Measurements from ENCODE around the gene GAB4.
"Not testable (repeated sequence)": the region's sequence is repeated elsewhere in the genome, so short reads cannot be mapped to it uniquely, and the experiment has no call there.

The GAB4 gene, protein sequence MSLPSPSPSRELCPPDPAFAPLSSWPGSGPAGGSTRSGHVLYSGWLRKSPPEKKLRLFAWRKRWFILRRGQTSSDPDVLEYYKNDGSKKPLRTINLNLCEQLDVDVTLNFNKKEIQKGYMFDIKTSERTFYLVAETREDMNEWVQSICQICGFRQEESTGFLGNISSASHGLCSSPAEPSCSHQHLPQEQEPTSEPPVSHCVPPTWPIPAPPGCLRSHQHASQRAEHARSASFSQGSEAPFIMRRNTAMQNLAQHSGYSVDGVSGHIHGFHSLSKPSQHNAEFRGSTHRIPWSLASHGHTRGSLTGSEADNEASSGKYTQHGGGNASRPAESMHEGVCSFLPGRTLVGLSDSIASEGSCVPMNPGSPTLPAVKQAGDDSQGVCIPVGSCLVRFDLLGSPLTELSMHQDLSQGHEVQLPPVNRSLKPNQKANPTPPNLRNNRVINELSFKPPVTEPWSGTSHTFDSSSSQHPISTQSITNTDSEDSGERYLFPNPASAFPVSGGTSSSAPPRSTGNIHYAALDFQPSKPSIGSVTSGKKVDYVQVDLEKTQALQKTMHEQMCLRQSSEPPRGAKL

GRCh38 chr22:17007852-17008731 is at the start of gene GAB4:
Gene GAB4 (minus strand): TSS chr22:17008222. CDS start chr22:17008114, 108 bp downstream.
- DNase-seq (ENCODE audit: low spot score), result no peak

DNA sequence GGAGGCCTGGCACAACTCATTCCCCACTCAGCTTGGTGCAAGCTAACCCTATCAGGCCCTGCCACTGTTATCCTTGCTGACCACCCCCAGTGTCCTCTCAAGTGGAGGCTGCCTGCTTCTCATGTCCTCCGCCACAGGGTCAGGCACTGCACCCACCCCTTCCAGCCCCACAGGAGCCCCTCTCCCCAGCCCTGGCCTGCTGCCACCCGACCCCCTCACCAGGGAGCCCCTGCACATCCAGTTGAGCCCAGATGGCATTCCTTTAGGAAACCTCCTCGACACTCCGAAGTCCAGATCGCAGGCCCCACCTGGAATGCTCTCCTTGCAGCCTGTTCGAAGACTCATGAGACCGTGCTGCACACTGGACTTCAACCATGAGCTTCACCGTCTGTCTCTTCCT is 48.8 kb upstream of the GAB4 start:
- DNase-seq (ENCODE audit: low spot score), result no peak

DNA sequence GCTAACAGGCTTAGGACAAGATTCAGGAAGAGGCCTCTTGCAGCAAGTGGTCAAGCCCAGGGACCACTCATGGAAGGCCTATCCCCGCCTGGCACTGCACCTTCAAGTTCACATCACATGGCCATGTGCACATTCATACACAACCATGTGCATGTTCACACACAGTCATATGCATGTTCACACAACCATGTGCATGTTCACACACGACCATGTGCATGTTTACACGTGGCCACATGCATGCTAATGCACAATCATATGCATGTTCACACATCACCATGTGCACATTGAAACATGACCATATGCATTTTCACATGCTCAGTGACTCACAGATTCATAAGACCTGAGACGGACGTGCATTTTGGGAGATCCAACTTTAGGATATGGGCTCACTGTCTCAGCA is 48.0 kb upstream of the GAB4 start:
- DNase-seq (ENCODE audit: low spot score), result no peak

DNA sequence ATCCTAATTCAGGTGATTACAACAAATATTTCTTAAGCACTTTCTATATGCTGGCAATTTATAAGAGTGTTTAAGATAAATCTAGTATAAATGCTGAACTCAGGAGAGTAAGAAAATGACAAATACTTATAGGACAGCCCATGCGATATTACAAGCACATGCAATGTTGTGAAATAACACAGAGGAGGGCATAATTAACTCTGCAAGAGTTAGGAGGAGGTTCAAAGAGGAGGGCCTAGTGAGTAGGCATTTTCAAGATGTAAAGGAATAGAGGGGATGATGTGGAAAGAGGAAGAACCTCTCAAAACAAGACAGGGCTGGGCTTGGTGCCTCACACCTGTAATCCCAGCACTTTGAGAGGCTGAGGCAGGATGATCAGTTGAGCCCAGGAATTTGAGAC is 39.6 kb upstream of the GAB4 start:
- DNase-seq (ENCODE audit: low spot score), result no peak

GRCh38 chr22:17046566-17047348 is 38.7 kb upstream of the GAB4 start:
- no peak for DNase-seq (ENCODE audit: low spot score)

DNA sequence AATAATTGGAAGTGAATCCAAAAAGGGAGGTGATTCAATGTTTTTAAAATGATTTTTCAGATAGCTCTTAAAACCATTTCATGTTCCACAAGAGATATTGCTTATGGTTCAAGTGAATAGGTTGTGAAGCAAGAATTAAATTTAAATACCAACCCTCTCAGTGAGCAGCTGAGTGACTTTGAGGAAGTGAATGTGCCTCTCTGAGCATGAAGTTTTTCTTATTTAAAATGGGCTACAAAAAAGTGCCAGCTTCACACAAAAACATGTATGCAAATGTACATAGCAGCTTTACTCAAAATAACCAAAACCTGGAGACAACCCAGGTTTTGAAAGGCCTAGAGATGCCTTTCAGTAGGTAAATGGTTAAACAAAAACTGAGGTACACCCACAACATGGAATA is 35.5 kb upstream of the GAB4 start:
- no peak for DNase-seq (ENCODE audit: low spot score)

DNA sequence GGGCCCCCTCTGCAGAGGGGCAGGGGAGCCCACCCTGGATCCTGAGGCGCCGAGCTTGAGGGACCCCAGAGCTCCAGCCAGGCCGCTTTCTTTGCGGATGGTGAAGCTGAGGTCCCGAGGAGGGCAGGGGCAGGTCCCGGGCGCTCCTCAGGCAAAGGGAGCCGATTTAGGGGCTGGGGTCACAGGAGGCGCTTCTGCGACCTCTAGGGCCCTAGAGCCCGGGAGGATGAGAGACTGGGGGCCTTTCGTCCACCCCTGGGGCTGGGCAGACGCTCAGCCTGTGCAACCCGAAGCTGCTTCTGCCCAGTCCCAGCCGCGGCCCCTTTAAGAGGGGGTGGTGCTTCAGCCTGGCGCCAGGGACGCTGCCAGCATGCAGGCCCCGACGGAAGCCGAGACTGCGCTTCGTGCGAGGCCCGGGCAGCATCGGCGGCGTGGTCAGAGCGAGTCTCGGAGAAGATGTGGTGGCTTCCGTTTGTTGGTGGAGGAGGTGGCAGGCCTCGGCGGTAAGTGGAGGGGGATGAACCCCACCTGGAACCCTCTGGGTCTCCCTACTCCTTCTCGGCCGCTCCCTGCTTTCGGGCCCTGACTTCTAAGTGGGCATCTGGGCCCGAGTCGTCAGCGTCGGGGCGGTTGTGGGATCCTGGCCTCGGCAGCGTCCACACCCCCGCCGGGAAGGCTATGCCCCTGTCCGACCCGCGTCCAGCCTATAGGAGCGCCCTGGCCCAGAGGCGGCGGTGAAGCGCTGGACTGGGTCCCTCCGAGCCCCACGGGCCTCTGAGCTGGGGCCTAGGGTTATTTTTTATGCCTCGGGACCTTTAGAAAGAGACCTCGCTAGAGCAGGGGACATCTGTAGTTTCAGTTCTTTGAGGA is 29.1 kb upstream of the GAB4 start:
- DNase-seq (ENCODE audit: low spot score), result not testable (repeated sequence)

GRCh38 chr22:17035976-17036841 is 28.2 kb upstream of the GAB4 start:
- DNase-seq (ENCODE audit: low spot score), result not testable (repeated sequence)

DNA sequence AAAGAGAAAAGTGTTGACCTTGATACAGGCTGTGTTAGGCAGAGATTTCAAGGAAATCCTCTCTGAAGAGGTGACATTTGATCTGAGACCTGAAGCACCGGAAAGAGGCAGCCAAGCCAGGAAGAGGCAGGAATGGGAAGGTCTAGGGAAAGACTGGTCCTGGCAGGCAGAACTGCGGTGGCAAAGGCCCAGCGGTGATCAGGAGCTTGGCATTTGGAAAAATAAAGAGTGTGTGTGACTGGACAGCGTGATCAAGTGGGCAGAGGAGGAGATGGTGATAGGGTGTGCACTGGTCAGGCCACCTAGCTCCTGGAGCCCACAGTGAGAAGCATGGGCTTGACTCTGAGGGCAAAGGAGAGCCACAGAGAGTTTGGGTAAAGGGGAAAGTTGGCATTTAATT is 27.2 kb upstream of the GAB4 start:
- no peak for DNase-seq (ENCODE audit: low spot score)

DNA sequence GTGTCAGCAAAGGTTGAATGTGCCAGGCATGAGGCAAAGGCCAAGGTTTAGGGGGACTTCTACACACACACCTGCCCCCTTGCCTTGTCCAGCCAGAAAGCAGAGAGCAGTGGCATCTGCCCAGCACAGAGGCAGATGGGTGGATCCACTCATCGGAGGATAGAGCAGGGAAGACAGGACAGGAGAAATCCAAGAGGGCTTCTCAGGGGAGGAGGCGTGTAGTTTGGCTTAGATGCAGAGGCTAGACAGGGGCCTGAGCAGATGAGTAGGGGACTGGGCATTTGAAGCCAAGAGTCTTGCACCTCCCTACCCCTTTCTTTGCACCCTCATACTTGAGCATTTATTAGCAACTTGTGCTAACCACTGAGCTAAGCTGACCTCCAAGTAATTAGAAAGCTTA is 26.5 kb upstream of the GAB4 start:
- DNase-seq (ENCODE audit: low spot score), result not testable (repeated sequence)

GRCh38 chr22:17032277-17032676 is 24.3 kb upstream of the GAB4 start:
- DNase-seq (ENCODE audit: low spot score), result not testable (repeated sequence)

GRCh38 chr22:17024380-17024779 is 16.4 kb upstream of the GAB4 start:
- not testable (repeated sequence) for DNase-seq (ENCODE audit: low spot score)

DNA sequence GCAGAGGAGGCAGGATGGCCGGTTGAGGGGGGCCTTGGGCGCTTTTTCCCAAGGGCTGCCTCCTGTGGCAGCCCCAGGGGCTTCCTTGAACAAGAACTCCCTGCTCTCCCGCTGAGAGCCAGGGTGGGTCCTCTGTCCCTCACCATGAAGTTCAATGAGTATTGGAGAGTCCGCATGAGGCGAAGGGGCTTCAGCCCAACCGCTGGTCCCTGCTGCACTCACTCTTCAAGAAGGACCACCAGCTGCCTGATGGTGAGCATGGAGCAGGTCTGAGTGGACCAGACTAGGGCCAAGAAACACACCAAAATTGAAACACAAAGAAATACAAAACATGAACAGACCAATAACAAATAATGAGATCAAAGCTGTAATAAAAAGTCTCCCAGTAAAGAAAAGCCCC is 7.5 kb upstream of the GAB4 start:
- not testable (repeated sequence) for DNase-seq (ENCODE audit: low spot score)

DNA sequence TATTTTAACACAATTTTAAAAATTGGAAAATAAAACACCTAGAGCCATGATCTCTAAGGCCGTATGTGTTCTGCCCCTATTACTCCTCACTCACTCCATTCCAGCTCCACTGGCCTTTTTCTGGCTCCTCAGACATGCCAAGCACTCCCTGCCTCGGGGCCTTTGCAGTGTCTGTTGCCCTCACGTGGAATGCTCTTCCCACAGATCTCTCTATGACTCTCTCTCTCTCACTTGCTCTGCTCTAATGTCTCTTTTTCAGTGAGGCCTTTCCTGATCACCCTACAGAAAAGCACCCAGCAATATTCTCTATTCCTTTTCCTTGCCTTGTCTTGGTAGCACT is 6.0 kb upstream of the GAB4 start:
- not testable (repeated sequence) for DNase-seq (ENCODE audit: low spot score)

- no peak for DNase-seq (ENCODE audit: low spot score)
Observed at GRCh38 chr22:17013396-17014100, 5.5 kb upstream of the GAB4 start.

DNA sequence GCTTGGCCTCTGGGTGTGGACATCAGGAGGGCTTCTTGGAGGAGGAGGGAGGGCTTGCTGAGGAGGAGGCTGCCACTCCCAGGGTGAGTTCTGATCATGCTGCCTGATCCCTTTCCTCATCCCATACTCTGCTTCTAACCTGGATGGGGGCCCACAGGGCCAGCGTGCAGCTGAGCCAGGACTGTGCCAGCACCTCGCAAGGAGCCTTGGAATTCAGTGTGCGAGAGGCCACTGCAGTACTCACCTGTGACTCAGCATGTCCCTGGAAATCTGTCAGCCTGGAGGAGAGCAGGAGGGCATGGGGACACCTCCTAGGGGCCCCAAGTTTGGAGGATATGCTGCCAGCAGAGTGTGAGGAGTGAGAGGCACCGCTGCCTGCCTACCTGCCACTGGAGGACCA is 4.2 kb upstream of the GAB4 start:
- no peak for DNase-seq (ENCODE audit: low spot score)

DNA sequence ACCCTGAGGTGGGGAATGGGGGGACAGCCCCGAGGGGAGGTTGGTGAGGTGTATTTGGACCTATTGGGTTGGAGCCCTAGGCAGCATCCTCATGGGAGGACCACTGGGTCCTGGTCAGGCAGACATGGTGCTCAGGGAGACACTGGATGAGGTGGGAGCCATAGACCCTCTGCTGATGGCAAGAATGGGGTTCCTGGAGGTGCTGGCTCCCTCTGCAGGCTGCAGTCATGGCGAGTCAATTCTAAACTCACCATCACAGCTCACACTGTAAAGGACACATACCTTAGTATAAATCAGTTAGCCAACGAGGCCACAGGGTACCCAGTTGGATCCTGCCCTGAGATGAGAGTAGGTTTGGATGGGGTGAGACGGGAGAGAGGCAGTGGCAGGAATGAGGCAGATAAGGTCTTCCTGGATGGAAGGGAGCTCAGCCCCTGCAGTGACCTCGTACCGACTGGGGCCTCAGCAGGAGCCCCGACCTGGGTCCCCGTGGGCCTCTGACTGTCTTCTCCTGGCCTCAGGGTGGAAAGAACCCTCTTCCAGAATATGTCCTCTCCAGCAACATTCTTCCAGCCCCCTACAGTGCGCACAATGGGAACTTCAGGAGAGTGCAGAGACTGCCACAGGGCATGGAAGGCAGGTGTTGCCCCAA is 1.7 kb upstream of the GAB4 start:
- no peak for DNase-seq (ENCODE audit: low spot score)

DNA sequence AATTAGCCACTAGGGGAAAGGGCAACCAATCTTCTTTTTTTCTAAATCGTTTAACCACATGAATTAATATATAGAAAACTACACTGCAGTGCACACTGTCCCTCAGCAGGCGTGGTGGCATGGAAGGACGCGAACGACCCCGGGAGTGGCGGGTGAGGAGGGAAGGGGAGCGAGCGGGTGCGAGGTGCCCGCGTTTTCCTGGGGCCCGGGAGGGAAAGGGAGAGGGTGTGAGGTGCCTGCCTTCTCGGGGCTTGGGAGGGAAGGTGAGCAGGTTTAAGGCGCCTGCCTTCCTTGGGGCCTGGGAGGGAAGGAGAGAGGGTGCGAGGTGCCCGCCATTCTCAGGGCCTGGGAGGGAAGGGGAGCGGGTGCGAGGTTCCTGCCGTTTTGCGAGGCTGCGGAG is 765 bp downstream of the GAB4 start:
- DNase-seq (ENCODE audit: low spot score), result no peak

- no peak for DNase-seq (ENCODE audit: low spot score)
Observed at GRCh38 chr22:16989915-16990314, 18.1 kb downstream of the GAB4 start.

Data from hematopoietic multipotent progenitor cell treated with erythropoietin and hydrocortisone succinate and interleukin-3 and kit ligand, for 15 days (in vitro differentiated cells).